NCI-H524 treated with DMSO at 0.1 percent for 48 hours (cell line): Measurements from ENCODE around the gene TRMU.

Source experiments
- DNase-seq: peaks from one replicate; lab custom pipeline; 2025; lab: John Stamatoyannopoulos, UW

TRMU gene

GRCh38 chr22:46356496-46357480 is 21.3 kb downstream of the TRMU start:
- DNase-seq = no peak

- DNase-seq = no peak
Measured at GRCh38 chr22:46357711-46358520, 22.4 kb downstream of the TRMU start.

DNA sequence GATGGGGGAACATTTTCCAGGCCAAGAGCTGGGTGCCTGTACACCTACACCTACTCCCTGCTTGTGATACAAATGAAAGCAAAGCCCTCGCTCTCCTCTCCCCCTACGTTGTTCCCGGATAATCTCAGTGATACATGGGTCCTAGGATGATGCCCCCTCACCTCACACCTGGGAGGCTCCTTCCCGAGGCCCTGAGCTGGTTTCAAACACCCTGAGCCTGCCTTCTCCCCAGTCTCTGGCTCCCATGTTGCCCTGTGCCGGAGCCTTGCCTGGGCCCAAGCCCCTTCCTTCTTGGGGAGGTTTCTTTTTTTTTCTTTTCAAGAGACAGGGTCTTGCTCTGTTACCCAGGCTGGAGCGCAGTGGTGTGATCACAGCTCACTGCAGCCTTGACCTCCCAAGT is 23.3 kb downstream of the TRMU start:
- DNase-seq = no peak

GRCh38 chr22:46359362-46359761 is 23.8 kb downstream of the TRMU start:
- DNase-seq = no peak

GRCh38 chr22:46360097-46360496 is 24.6 kb downstream of the TRMU start:
- DNase-seq = no peak

DNA sequence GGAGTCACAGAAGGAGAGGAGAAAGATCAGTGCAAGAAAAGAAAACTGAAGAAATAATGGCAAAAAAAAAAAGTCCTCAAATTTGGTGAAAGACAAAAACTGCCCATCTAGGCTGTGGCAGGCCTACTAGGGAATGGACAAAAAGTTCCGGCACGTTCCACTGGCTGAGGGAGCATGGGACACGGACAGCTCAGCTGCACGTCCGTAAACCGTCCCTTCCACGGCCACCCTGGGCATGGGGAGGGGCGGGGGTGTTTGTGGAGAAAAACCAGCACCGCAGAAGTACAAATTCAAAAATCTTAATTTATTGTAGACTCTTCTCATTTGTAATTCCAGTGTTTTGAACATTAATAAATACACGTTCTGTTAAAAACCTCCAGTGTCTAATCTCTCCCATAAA is 25.4 kb downstream of the TRMU start:
- DNase-seq = no peak

- no peak for DNase-seq
Measured at GRCh38 chr22:46361826-46362202, 26.3 kb downstream of the TRMU start.

- DNase-seq = no peak
Measured at GRCh38 chr22:46362203-46362933, 26.9 kb downstream of the TRMU start.

DNA sequence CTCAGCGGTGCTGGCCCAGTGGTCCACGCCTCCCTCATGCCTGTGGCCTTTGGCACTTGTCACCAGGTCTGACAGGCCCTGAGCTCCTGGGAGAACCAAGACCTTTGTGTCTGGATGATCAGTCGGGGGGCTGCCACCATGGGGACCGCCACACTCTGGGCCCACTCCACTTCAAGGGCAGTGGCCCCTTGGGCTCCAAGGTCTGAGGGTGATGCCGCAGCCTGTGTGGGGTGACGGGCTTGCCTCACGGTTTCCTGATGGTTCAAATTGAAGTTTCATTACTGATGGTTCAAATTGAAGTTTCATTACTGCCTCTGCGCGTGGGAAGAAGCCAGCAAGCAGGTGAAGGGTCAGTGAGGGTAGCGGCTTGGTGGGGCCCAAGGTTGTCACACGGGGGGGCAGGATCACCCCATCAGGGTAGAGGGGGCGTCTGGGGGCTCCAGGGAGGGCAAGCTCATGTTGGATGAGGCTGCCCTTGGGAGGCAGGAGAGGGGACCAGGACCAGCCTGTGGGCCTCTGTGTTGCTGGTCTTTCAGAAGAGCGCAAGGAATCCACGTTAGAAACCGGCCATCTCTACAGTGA is 27.5 kb downstream of the TRMU start:
- no peak for DNase-seq

- no peak for DNase-seq
Measured at GRCh38 chr22:46363611-46364321, 28.3 kb downstream of the TRMU start.

DNA sequence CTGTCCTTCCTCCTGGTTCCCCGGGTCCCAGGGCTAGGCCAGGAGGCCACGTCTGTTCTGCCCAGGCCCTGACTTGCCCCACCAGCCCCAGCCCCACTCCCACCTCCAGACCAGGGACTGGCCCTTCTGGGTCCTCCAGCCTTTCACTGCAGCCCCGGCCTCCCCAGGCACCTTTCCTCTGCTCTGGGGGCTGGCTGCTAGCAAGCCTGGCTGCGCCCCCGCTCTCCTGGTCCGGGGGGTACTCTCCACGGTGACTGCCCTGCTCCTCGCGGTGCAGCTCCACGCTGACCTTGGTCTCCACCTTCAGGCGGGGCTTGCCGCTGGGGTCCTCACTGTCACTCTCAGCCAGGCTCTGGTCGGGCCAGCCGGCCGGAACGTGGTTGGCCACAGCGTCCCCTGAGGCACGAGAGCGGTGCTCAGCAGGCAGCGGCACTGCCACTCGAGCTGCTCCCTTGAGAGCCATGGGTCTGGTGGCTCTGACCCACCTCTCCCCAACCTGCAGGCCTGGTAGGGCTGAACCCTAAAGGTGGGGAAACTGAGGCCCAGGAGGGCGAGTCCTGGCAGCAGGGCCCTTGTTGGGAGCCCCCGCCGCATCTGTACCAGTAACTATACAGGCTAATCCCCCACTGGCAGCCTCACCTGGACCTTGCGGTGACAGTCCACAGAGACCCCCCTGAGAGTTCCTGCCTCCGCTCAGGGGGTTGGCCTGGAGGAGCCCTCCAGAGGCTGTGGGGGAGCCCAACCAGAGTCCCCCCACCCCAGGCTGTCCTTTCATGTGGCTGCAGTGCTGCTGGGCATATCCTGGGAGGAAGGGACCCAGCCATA is 29.0 kb downstream of the TRMU start:
- DNase-seq = no peak

- no peak for DNase-seq
Measured at GRCh38 chr22:46365166-46365624, 29.7 kb downstream of the TRMU start.

GRCh38 chr22:46366327-46366731 is 30.8 kb downstream of the TRMU start:
- no peak for DNase-seq

DNA sequence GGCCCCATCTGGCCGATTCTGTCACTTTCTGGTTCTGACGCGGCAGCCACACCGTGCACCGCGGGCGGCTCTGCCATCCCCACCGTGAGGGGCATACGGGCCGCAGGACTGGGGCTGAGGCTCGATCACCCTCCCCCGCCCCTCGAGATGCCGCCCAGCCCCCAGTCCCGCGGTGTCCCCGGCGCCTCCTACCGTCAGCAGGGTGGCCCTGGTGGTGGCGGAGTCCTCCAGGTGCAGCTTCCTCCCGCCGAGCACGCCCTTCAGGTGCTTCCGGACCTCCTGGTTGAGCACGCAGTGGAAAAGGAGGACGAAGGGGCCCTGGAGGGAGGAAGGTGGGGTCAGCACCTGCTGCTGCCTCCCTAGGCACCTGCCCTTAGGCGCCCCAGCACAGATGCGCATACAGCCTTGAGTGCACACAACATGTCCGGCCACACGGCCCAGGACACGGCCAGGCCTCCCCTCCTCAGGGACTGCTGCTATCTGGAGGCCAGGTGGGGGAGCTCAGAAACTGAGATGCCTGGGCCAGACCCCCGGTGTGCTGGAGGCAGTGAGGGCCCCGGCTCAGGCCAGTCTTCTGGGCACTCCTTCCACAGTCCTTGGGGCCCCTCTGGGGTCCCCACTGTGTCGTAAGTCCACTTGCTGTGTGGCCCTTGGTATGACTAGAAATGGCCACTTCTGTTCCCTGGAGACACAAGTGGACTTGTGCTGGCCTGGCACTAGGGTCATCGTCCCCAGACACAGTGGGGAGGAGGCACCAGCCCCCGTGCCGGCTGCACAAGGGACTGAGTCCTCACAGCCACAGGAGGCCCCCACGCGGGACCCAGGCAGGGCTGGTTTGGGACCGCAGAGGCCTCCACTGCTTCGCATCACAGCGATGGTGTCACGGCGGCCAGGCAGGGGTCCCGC is 31.5 kb downstream of the TRMU start:
- no peak for DNase-seq

GRCh38 chr22:46367707-46368191 is 32.2 kb downstream of the TRMU start:
- DNase-seq = no peak

DNA sequence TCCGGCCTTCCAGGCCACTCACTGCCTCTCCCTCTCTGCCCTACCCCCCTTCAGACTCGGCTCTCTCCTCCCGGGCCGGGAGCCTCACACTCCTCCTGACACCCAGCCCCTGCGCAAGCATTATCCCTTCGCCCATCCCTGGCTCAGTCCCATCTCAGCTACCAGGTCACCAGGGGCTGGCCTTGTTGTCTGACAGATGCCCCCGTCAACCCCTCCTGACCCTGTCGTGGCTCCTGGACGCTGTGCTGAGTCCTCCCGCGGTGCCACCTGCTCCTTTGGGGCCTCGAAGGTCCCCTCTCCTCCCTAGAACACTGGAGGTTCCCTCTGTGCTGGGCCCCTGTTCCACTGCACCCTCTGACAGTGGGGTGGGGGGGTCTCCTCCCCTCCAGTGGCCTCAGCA is 32.9 kb downstream of the TRMU start:
- DNase-seq = no peak

- DNase-seq = no peak
Measured at GRCh38 chr22:46368871-46369715, 33.6 kb downstream of the TRMU start.
